Breast epithelium (tissue), 3 donors: ENCODE data around the gene HBG1.

Source experiments
- POLR2AphosphoS5 ChIP-seq, 3 donors: sonication (generic); formaldehyde crosslinking; IDR thresholded peaks; one replicate each; pipeline ENCODE4 v1.6.1; 2017; ENCODE audit warnings: antibody characterized with exemption in 3 of 3
- TF ChIP-seq, protein P1 (sequence below), 3 donors: fragments of 450-650 bp; IDR thresholded peaks; one replicate each; pipeline ENCODE4 v1.5.1; 2016 to 2017; ENCODE audit warnings: antibody characterized with exemption in 3 of 3, mild to moderate bottlenecking in 3 of 3, moderate library complexity in 3 of 3

DNA sequence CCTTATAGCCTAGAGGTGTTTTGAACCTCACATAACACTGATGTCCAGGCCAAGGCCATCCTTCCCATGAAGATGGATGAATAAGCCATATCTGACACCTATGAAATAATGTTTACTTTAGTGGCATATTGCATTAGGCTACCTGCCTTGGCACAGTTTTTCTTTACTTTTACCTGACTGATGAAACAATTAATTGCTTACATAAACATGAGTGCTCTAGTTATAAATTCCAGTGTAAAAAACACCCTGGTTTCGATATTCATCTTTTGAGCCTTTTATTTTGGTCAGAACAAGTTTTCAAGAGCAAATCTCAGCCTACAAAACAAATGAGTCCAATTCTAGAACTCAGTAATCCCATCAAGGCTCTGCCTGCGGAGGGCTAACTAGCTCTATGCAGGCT, 27.0 kb upstream of the HBG1 start:
- no peak for TF ChIP-seq POLR2AphosphoS5 (IDR thresholded peaks at IDR 0.05)
- TF ChIP-seq, protein P1, sequence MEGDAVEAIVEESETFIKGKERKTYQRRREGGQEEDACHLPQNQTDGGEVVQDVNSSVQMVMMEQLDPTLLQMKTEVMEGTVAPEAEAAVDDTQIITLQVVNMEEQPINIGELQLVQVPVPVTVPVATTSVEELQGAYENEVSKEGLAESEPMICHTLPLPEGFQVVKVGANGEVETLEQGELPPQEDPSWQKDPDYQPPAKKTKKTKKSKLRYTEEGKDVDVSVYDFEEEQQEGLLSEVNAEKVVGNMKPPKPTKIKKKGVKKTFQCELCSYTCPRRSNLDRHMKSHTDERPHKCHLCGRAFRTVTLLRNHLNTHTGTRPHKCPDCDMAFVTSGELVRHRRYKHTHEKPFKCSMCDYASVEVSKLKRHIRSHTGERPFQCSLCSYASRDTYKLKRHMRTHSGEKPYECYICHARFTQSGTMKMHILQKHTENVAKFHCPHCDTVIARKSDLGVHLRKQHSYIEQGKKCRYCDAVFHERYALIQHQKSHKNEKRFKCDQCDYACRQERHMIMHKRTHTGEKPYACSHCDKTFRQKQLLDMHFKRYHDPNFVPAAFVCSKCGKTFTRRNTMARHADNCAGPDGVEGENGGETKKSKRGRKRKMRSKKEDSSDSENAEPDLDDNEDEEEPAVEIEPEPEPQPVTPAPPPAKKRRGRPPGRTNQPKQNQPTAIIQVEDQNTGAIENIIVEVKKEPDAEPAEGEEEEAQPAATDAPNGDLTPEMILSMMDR (IDR thresholded peaks at IDR 0.05) = no peak
